Erythroblast (primary cell): ENCODE results near the gene ALPL.

Experiments used
- GATA1 ChIP-seq: IDR thresholded peaks from 2 replicates; pipeline ENCODE4 v1.6.1; 2011; ENCODE audit warnings: low read depth, mild to moderate bottlenecking, control low read depth, low read length, moderate library complexity
- POLR2A ChIP-seq: IDR thresholded peaks from 2 replicates; pipeline ENCODE4 v1.6.1; 2011; ENCODE audit warnings: mild to moderate bottlenecking, low read length

DNA sequence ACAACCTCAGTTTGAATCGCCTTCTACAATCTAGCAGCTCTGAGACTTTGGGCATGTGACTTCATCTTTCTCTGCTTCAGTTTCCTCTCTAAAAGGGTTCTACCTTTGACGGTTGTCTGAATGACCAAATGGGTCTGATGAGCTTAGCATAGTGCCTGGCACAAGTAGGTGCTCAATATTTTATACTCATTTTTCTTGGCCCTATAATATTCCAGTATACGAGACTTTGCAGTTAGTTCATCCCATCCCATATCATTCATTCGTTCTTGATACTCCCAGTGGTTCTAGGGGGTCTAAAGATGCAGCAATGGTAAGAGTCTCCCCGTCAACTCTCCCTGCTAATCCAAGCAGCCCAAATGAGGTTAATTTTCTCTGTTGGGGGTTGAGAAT, 67.6 kb downstream of the ALPL start:
- TF ChIP-seq POLR2A, result no peak
- no peak for TF ChIP-seq GATA1
